Endothelial cell of umbilical vein (primary cell): ENCODE measurements around the gene NAV2. TPM values are rescaled to one million over a fixed set of nuclear protein-coding genes. Genes with fewer than 3 reads are reported as not detected.

Experiments used
- BruUV-seq: library from RNA; stranded (reverse); fragments of 400-500 nt; replicated peaks from 2 replicates; lab custom pipeline; 2021; lab: Mats Ljungman, UMichigan
- CTCF ChIA-PET: fragments of 300-600, 350-600 bp; sonication (Branson Sonifier 250); formaldehyde crosslinking; loops from one replicate; lab custom pipeline; 2021; ENCODE audit warnings: antibody characterized with exemption, inconsistent platforms; lab: Charles Lee
- POLR2A ChIA-PET: fragments of 300-600, 350-600 bp; sonication (Branson Sonifier 250); formaldehyde crosslinking; loops from one replicate; lab custom pipeline; 2021; ENCODE audit warnings: antibody characterized with exemption, inconsistent platforms; lab: Charles Lee
- DNase-seq: peaks from one replicate; pipeline ENCODE4 v3.0.0-alpha.2; 2011; ENCODE audit warnings: low read depth, low spot score
- FAIRE-seq: peaks from 2 replicates; lab custom pipeline; 2011; peaks lifted over from hg19 to GRCh38; lab: Jason Lieb, UNC
- H2AFZ ChIP-seq: 2 replicates; pipeline ENCODE4 v1.6.0; 2012; ENCODE audit warnings: low read depth, low read length, control low read depth, inconsistent platforms
- H3K27ac ChIP-seq: 2 replicates; pipeline ENCODE4 v1.5.1; 2011; ENCODE audit warnings: low read depth, mild to moderate bottlenecking, control low read depth, low read length, moderate library complexity; ENCODE audit not compliant: insufficient read depth
- H3K27me3 ChIP-seq, 2 experiments: 2 replicates each; pipeline versions ENCODE4 v1.6.0 to v1.6.1; 2011; ENCODE audit warnings: low read length in 2 of 2, mixed read lengths in 1 of 2; ENCODE audit not compliant: control insufficient read depth in 2 of 2, insufficient read depth in 2 of 2
- H3K36me3 ChIP-seq, 2 experiments: 2 replicates in 1 of 2; 3 replicates in 1 of 2; pipeline ENCODE4 v1.5.1; 2011; ENCODE audit warnings: low read length in 2 of 2, mild to moderate bottlenecking in 1 of 2, moderate library complexity in 1 of 2; ENCODE audit not compliant: control insufficient read depth in 2 of 2, insufficient read depth in 2 of 2; ENCODE audit errors: extremely low read depth in 1 of 2
- H3K4me1 ChIP-seq: 3 replicates; pipeline ENCODE4 v1.5.1; 2011; ENCODE audit warnings: mild to moderate bottlenecking, low read length; ENCODE audit not compliant: control insufficient read depth, insufficient read depth; ENCODE audit errors: extremely low read depth
- H3K4me2 ChIP-seq: 2 replicates; pipeline ENCODE4 v1.6.1; 2011; ENCODE audit warnings: low read length, control low read depth, mixed read lengths; ENCODE audit not compliant: insufficient read depth
- H3K4me3 ChIP-seq, 3 experiments: fragments of 200-600 bp in 1 of 3; sonication (generic), shearing (Covaris generic) in 1 of 3; replicated peaks in 1 of 3; 2 replicates each; pipeline ENCODE4 v1.5.1; 2011 to 2016; ENCODE audit warnings: control low read depth in 3 of 3, low read length in 3 of 3, mild to moderate bottlenecking in 2 of 3, inconsistent platforms in 1 of 3, low read depth in 1 of 3, moderate library complexity in 1 of 3; ENCODE audit not compliant: insufficient read depth in 1 of 3
- H3K79me2 ChIP-seq: 2 replicates; pipeline ENCODE4 v1.6.0; 2012; ENCODE audit warnings: low read length, inconsistent platforms; ENCODE audit not compliant: control insufficient read depth, insufficient read depth
- H3K9ac ChIP-seq: replicated peaks from 2 replicates; pipeline ENCODE3; 2011; ENCODE audit warnings: low read length, control low read depth; ENCODE audit not compliant: insufficient read depth; ENCODE audit errors: extremely low read depth
- H3K9me1 ChIP-seq: replicated peaks from 3 replicates; pipeline ENCODE4 v1.6.0; 2011; ENCODE audit warnings: mild to moderate bottlenecking, low read length; ENCODE audit not compliant: control insufficient read depth, insufficient read depth; ENCODE audit errors: extremely low read depth
- H3K9me3 ChIP-seq: replicated peaks from 2 replicates; pipeline ENCODE4 v1.5.1; 2012; ENCODE audit warnings: low read length, inconsistent platforms; ENCODE audit not compliant: control insufficient read depth, insufficient read depth
- H4K20me1 ChIP-seq: replicated peaks from 2 replicates; pipeline ENCODE3; 2011; ENCODE audit warnings: mild to moderate bottlenecking, low read length; ENCODE audit not compliant: control insufficient read depth, insufficient read depth; ENCODE audit errors: extremely low read depth
- CTCF ChIP-seq, 2 donors: IDR thresholded peaks; 1 replicate in 1 of 2; 2 replicates in 1 of 2; pipeline ENCODE4 v1.5.1; 2011; ENCODE audit warnings: low read length in 2 of 2, mild to moderate bottlenecking in 2 of 2, moderate library complexity in 2 of 2, control low read depth in 1 of 2, inconsistent platforms in 1 of 2, low read depth in 1 of 2; ENCODE audit not compliant: insufficient read depth in 1 of 2; ENCODE audit errors: extremely low read depth in 1 of 2
- FOS ChIP-seq: IDR thresholded peaks from 2 replicates; pipeline ENCODE4 v1.6.1; 2011; ENCODE audit warnings: mild to moderate bottlenecking, low read length, moderate library complexity, borderline replicate concordance; ENCODE audit not compliant: insufficient read depth
- GATA2 ChIP-seq: IDR thresholded peaks from 2 replicates; pipeline ENCODE4 v1.7.0; 2011; ENCODE audit warnings: low read depth, mild to moderate bottlenecking, moderate library complexity, mixed read lengths, low read length; ENCODE audit not compliant: insufficient read length, insufficient read depth
- MAX ChIP-seq: IDR thresholded peaks from 2 replicates; pipeline ENCODE4 v1.6.1; 2011; ENCODE audit not compliant: insufficient read depth, insufficient read length
- dilution Hi-C: fragments of 300-500 bp; cut with MboI; formaldehyde crosslinking; loops from one replicate; pipeline ENCODE4 v1.15.0; 2019; ENCODE audit warnings: low sequenced_read_pairs; ENCODE audit not compliant: extremely low pct_ligation_motif_present
- intact Hi-C: fragments of 100-400 bp; cut with micrococcal nuclease; formaldehyde crosslinking; loops from one replicate; pipeline ENCODE4 v1.10.0; 2022
- polyA plus RNA-seq, 4 experiments: library from polyadenylated mRNA; depleted of rRNA in 3 of 4; stranded (reverse) in 3 of 4; unstranded in 1 of 4; fragments of >200 nt; gene quantifications; 2 replicates each; pipeline versions ENCODE4 v1.2.1 to v1.2.3, GENCODE V29; 2011 to 2012; ENCODE audit warnings: missing spikeins in 1 of 4
- total RNA-seq: library from RNA; stranded (reverse); gene quantifications from 2 replicates; pipeline ENCODE4 v1.2.3, GENCODE V29; 2021

The NAV2 gene
- total and polyA plus RNA-seq, 2 donors (not counting 3 experiments of a cell fraction or from before 2014, with no cell fraction given) = 10.9 to 68.0 TPM

GRCh38 chr11:20042045-20042639, 329.5 kb downstream of the NAV2 start:
- Histone ChIP-seq H3K79me2 (no peaks in the 10 kb centered on the region), H3K4me3 (no peak overlapping the region), H3K27ac (peak overlapping the region; percentile 56), H3K9me1 (no peaks in the 10 kb centered on the region), H3K36me3 (peaks cover 8 to 9% of the 10 kb centered on the region in 2 experiments), H3K4me1 (peaks cover 15% of the 10 kb centered on the region), H3K9me3 (no peaks in the 10 kb centered on the region), H3K4me2 (peak overlapping the region; percentile 49), H3K9ac (peak overlapping the region; percentile 5), H4K20me1 (no peaks in the 10 kb centered on the region), H3K27me3 (no peaks in the 10 kb centered on the region), H2AFZ (no peak overlapping the region)
- TF ChIP-seq FOS = no peak
- TF ChIP-seq CTCF (IDR thresholded peaks at IDR 0.05; ENCODE audit: extremely low read depth in 1 of 2, insufficient read depth in 1 of 2, low read depth in 1 of 2, low read length in 2 of 2) = no peak
- peak; percentile 94 for TF ChIP-seq GATA2
- intact Hi-C loops = loop anchor here (1.0 kb wide), 1 partner anchor 90 kb away; no protein-coding TSS in a partner anchor
- CTCF ChIA-PET = interaction anchor here (0.8 to 2.2 kb wide), 9 partner anchors 11 to 103 kb away, joined by 3 to 7 read pairs (median 4); no protein-coding TSS in a partner anchor
- FAIRE-seq = peak; percentile 92
- dilution Hi-C loops = no loop called here
- peak; percentile 69 for DNase-seq
- POLR2A ChIA-PET = no interaction called here
- no TSS peak for BruUV-seq

- FAIRE-seq = no peak
- ChIA-PET CTCF (interaction anchor here (1.0 to 2.2 kb wide), 5 partner anchors 11 to 89 kb away, joined by 3 to 7 read pairs (median 6); no protein-coding TSS in a partner anchor), POLR2A (no interaction called here)
- no peak for DNase-seq
- Histone ChIP-seq H3K79me2 (no peaks in the 10 kb centered on the region), H3K36me3 (peaks cover 9% of the 10 kb centered on the region in 2 experiments), H3K9ac (no peak overlapping the region), H2AFZ (no peak overlapping the region), H4K20me1 (no peaks in the 10 kb centered on the region), H3K4me2 (no peak overlapping the region), H3K4me3 (no peak overlapping the region), H3K27me3 (no peaks in the 10 kb centered on the region), H3K27ac (no peak overlapping the region), H3K9me3 (no peaks in the 10 kb centered on the region), H3K4me1 (peaks cover 15% of the 10 kb centered on the region), H3K9me1 (no peaks in the 10 kb centered on the region)
- intact Hi-C loops = loop anchor here (1.0 kb wide), 1 partner anchor 91 kb away; no protein-coding TSS in a partner anchor
- dilution Hi-C loops = no loop called here
- TF ChIP-seq CTCF (IDR thresholded peaks at IDR 0.05; ENCODE audit: extremely low read depth in 1 of 2, insufficient read depth in 1 of 2, low read depth in 1 of 2, low read length in 2 of 2) = no peak
- no peak for TF ChIP-seq GATA2
- no peak for TF ChIP-seq MAX
- TF ChIP-seq FOS = no peak
- BruUV-seq = no TSS peak
These were observed 330.2 kb downstream of the NAV2 start for GRCh38 chr11:20042811-20043341.
